ENCODE measurements around the gene ZFP90.

DNA sequence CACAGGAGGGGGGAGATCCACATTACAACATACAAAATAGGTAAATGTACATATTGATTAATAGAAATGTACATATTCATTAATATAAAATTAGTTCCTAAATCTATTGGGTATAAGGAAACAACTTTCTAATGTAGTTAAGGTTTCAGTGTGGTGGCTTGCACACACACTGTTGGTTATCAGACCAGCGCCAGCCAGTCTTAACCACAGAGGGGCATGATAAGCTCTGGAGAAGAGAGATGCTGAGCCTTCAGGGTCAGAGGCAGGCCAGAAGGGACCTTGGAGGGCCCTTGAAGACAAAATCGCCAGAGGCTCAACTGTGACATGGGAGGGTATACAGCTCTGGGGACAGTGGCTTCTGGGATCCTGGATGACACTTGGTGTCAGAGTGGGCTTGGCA lies 10.9 kb upstream of the ZFP90 start:
- TF ChIP-seq SP1 (IDR thresholded peaks at IDR 0.05) (no peak), CTCF (IDR thresholded peaks at IDR 0.05; ENCODE audit: low read depth, low read length, missing input control) (no peak), JUND (IDR thresholded peaks at IDR 0.05) (no peak), ATF3 (IDR thresholded peaks at IDR 0.05) (no peak), HNF4G (IDR thresholded peaks at IDR 0.05) (no peak), ZBTB33 (IDR thresholded peaks at IDR 0.05) (no peak), YY1 (IDR thresholded peaks at IDR 0.05) (no peak), MAX (IDR thresholded peaks at IDR 0.05) (no peak), FOXA1 (IDR thresholded peaks at IDR 0.05) (no peak), RAD21 (IDR thresholded peaks at IDR 0.05) (no peak), RXRA (IDR thresholded peaks at IDR 0.05) (no peak), NR2F2 (IDR thresholded peaks at IDR 0.05) (no peak)
- TF ChIP-seq, protein P1, sequence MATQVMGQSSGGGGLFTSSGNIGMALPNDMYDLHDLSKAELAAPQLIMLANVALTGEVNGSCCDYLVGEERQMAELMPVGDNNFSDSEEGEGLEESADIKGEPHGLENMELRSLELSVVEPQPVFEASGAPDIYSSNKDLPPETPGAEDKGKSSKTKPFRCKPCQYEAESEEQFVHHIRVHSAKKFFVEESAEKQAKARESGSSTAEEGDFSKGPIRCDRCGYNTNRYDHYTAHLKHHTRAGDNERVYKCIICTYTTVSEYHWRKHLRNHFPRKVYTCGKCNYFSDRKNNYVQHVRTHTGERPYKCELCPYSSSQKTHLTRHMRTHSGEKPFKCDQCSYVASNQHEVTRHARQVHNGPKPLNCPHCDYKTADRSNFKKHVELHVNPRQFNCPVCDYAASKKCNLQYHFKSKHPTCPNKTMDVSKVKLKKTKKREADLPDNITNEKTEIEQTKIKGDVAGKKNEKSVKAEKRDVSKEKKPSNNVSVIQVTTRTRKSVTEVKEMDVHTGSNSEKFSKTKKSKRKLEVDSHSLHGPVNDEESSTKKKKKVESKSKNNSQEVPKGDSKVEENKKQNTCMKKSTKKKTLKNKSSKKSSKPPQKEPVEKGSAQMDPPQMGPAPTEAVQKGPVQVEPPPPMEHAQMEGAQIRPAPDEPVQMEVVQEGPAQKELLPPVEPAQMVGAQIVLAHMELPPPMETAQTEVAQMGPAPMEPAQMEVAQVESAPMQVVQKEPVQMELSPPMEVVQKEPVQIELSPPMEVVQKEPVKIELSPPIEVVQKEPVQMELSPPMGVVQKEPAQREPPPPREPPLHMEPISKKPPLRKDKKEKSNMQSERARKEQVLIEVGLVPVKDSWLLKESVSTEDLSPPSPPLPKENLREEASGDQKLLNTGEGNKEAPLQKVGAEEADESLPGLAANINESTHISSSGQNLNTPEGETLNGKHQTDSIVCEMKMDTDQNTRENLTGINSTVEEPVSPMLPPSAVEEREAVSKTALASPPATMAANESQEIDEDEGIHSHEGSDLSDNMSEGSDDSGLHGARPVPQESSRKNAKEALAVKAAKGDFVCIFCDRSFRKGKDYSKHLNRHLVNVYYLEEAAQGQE (IDR thresholded peaks at IDR 0.05), result no peak
